ENCODE results near the gene TEX14.
"Not testable (repeated sequence)": the region's sequence is repeated elsewhere in the genome, so short reads cannot be mapped to it uniquely, and the experiment has no call there.

The TEX14 gene

GRCh38 chr17:58595194-58595792 is 96.6 kb downstream of the TEX14 start:
- DNase-seq (ENCODE audit: low read depth), result no peak

- DNase-seq (ENCODE audit: low read depth), result no peak
These were observed 98.7 kb downstream of the TEX14 start for GRCh38 chr17:58593123-58593522.

DNA sequence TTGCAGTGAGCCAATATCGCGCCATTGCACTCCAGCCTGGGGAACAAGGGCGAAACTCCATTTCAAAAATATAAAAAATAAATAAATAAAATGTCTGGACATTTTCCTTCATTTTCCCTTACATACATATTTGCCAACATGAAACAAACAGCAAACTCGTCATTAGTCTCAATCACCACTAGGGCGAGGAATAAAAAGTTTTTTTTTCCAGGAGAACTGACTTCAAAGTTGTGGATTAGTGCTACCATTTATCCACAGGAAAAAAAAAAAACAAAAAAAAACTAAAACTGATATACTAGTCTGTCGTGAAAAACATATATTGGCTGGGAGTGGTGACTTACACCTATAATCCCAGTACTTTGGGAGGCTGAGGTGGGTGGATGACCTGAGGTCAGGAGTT is 100.4 kb downstream of the TEX14 start:
- no peak for DNase-seq (ENCODE audit: low read depth)

GRCh38 chr17:58590377-58590776 is 101.5 kb downstream of the TEX14 start:
- DNase-seq (ENCODE audit: low read depth), result no peak

DNA sequence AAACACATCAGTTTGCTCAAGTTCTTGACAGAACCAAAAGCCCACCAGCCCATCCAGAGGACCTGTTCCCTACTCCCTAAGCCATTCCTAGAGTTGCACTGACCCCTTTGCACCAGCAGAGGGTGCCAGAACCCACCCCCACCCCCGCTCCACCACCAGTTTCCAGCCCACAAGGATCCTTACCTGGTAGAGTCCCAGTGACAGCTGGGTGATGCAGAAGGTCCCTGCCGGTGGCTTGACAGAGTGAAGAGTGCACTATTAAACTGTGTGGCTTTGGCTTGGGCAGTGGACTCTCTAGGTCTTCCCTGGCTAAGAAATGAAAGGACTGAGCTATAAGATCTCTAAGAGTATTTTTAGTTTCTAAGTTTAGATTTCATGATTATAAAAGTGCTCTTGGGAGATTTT is 104.1 kb downstream of the TEX14 start:
- peak; percentile 35 for DNase-seq (ENCODE audit: low read depth)

DNA sequence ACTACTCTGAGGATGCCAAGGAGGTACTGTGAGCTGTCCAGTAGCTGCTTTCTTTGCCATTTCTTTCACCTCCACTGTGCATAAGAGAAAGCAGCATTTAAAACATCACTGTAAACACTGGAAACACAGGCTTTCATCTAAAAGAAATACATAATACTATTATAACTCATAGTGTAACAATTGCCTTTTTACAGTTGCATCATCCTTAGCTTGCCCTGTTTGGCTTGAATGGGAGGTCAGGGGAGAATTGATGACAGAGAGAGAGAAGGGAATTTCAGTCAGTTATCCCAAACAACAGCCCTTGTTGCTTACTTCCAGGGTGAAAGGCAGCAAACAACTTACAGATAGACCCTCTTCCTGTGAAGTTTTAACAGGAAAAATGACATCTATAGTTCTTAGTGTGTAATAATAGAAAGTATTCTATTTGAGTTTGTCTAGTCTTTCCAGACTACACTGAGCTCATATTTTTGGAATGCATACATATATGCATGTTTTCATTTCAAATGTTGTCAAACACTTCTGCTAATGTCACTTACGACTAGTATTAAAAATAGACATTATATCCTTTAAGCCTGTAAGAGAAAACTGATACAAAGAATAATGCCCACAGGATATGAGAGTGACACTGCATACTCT is 105.7 kb downstream of the TEX14 start:
- DNase-seq (ENCODE audit: low read depth), result no peak

DNA sequence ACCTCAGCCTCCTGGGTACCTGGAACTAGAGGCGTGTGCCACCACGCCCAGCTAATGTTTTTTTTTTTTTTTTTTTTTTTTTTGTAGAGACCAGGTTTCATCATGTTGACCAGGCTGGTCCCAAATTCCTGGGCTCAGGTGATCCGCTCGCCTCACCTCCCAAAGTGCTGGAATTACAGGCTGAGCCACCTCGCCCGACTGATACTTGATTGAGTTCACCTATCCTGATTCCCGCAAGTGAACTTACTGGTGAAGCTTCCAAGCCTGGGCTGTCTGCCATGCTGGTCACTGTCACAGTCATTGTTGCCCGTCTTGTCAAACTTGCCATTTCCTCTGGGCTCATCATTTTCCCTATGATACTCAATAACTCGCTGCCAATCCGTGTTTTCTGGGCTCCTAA is 106.3 kb downstream of the TEX14 start:
- no peak for DNase-seq (ENCODE audit: low read depth)

- DNase-seq (ENCODE audit: low read depth), result no peak
These were observed 108.4 kb downstream of the TEX14 start for GRCh38 chr17:58583486-58583885.

DNA sequence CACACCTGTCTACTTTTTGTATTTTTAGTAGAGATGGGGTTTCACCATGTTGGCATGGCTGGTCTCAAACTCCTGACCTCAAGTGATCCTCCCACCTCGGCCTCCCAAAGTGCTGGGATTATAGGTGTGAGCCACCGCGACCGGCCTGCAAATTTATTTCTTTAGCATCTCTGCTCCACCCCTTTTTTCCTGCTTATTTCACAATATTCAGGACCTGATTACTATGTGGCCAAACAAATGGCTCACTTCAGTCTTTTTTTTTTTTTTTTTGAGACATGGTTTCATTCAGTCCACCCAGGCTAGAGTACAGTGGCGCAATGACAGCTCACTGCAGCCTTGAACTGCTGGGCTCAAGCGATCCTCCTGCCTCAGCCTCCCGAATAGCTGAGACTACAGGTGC is 109.1 kb downstream of the TEX14 start:
- DNase-seq (ENCODE audit: low read depth), result not testable (repeated sequence)

DNA sequence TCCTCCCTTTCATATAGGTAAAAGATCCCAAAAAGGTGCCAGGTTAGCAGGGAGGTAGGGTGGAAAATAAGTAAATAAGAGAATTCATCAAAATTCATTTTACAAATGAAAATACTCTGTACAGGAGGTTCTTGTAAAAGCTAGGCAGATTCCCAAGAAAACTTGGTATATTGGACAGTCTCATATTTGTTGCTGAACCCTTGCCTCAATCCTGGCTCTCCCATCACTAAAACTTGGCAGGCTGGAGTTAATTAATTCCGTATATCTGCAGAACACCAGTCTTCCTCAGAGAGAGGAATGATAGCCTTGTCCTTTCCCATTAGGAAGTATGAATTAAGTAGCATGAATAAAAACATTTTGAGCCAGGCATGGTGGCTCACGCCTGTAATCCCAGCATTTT is 111.2 kb downstream of the TEX14 start:
- no peak for DNase-seq (ENCODE audit: low read depth)

DNA sequence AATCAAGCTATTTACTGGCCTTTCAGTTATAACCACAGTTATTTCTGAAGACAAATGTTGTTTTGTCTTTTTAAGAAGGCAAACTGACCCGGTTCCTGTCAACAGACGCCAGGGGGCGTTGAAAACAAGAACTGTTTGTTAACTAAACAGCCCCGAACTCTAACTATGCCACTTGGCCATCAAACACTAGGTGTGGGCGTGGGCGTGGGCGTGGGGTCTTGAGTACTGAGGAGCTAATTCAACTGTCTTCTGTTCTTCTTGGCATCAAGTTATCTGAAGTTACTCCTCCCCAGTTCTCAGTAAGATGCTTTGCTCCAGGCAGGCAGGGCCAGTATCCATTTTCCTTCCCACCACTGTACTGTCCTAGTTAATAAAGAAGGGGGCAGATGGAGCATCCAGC is 114.1 kb downstream of the TEX14 start:
- peak; percentile 19 for DNase-seq (ENCODE audit: low read depth)

DNA sequence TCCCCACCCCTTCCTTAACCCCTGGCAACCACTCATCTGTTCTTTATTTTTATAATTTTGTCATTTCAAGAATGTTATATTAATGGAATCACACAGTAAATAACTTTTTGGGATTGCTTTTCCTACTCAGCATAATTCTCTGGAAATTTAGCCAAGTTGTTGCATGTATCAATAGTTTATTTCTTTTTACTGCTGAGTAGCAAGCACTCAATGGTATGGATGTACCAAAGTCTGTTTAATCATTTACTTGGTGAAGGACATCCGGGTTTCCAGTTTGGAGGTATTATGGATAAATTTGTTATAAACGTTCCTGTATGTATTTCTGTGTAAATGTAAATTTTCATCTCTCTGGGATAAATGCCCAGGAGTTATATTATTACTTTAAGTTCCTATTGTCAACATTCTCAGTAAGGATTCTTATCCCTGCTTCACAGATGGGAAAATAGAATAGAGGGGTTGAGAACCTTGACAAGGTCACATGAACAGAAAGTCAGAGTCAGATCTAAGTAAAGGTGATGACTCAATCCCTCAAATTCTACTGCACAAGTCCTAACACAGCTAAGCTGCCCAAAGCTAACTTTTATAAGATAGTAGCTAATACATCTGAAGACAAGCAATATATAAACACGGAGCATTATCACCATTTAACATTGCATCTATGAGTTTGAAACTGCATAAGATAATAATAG is 115.0 kb downstream of the TEX14 start:
- DNase-seq (ENCODE audit: low read depth), result no peak

DNA sequence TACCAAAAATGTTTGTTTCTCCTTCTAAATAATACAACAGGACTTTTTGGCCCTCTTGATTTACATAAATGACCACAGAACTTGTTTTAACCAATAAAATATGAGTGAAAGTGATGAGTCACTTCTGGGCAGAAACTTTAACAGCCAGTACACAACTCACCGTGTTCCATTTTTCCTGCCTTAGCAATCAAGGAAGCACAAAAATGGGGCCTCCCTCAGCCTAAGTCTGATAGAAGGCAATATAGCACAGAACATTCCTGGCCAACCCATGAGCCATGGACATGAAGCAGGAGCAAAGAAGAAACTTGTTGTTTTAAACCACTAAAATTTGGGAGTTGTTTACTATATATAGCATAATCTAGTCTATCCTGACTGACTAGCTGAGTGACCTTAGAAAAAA is 116.3 kb downstream of the TEX14 start:
- DNase-seq (ENCODE audit: low read depth), result no peak

DNA sequence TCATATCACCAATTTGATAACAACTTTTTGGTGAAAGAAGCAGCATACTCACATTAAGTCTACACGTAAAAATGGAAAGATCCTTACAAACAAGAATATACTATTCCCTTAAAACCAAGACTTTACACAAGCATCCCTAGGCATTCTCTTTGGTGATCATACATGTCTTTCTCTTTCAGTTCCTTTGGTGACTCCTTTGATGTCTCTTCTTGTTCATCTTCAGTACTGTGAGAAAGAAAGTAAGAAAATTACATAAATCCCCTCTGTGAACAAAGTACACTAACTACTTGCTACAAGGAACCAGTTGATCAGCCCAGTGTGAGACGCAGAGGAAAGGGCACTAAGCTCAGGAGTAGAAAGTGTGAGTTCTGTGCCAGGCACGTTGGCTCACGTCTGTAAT is 117.8 kb downstream of the TEX14 start:
- no peak for DNase-seq (ENCODE audit: low read depth)

- no peak for DNase-seq (ENCODE audit: low read depth)
These were observed 119.0 kb downstream of the TEX14 start for GRCh38 chr17:58572846-58573245.

DNA sequence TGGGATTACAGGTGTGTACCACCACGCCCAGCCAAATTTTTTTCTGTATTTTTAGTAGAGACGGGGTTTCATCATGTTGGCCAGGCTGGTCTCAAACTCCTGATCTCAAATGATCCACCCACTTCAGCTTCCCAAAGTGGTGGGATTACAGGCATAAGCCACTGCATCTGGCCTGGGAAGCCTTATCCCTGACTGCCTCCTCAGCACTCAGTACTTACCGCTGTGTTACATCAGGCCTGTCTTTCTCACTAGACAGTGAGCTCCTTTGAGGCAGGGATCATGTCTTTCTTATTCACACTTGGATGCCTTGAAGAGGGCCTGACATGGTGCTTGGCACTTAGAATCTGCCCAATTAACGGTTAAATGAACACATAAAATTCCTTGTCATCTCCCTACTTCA is 121.1 kb downstream of the TEX14 start:
- DNase-seq (ENCODE audit: low read depth), result no peak

DNA sequence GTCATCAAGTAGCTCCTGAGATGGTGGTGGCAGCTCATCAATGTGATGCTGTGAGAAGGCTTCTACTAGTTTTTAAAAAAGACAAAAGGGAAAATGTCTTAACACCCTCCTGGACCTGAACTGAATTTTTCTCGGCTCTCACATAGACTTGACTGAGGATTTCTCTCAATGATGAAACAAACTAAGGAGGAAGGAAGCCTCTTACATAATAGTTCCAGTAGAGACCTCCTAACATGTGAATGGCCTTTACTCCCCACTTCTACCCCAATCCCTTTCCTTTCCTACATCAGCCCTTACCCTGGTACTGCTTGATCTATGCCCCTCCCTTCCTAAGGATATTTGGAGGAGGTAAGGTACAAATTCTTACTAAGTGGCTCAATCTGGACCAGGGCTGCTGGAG is 122.6 kb downstream of the TEX14 start:
- DNase-seq (ENCODE audit: low read depth), result no peak

DNA sequence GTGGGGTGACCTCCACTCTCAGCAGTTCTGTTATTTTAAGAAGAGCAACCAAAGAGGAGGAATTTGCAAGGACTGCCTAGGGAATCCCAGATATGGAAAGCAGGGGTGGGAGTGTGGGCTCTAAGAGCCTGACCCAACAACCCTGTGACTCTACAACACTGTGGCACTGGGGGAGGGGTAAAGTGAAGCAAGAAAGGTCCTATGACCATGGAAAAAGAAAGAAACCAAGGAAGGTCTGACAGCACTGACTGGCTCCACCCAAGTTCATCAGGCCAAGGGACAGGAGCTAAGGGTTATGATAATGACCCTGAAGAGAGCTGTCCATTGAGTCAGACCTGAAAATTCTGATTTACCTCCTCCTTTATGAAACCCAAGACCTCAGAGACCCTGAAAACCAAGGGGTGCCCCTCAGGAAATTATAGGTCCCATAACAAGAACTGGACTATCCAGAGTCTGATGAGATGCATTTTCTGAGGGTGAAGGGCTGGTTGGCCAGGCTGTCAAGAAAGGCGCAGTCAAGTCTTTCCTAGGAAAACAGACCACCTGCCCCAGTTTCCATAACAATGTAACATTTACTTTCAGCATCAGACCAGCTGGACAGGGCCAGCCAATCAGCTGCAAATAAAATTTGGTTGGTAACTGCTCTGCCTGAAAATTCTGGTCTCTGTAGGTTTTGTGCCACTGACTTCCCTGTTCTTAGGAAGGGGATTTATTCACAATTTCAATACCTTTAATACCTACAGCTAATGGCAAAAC is 123.6 kb downstream of the TEX14 start:
- no peak for DNase-seq (ENCODE audit: low read depth)

GRCh38 chr17:58565389-58566311 is 126.2 kb downstream of the TEX14 start:
- DNase-seq (ENCODE audit: low read depth), result no peak

GRCh38 chr17:58564971-58565370 is 126.9 kb downstream of the TEX14 start:
- no peak for DNase-seq (ENCODE audit: low read depth)

DNA sequence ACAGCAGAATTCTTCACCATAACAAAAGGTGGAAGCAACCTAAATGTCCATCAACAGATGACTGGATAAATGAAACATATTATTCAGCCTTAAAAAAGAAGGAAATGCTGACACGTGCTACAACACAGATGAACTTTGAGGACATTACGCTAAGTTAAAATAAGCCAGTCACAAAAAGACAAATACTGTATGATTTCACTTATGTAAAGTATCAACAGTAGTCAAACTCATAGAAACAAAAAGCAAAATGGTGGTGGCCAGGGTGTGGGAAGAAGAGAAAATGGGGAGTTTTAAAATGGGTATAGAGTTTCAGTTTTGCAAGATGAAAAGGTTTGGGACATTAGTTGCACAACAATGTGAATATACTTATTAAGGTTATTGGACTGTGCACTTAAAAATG is 127.6 kb downstream of the TEX14 start:
- no peak for DNase-seq (ENCODE audit: low read depth)

DNA sequence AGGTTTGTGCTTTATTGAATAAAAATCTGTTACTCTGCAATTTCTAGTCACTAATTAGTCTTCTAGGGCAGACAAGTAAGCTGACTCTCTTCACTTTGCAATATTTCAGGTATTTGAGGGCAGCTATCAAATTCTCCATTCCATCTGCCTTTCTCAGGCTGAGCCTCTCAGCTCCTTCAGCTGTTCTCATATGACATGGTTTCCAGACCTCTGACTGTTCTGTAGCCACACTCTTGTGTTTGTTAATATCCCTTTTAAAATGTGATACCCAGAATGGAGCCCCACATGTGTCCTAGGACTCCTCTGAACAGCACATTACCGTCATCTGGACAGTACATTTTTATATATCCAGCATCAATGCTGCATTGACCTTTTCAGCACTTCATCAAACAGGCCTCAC is 131.3 kb downstream of the TEX14 start:
- DNase-seq (ENCODE audit: low read depth), result no peak
